Muscle layer of colon (tissue), 2 donors: Measurements from ENCODE around the gene CNTN4.

Experiments used
- H3K27ac ChIP-seq: one replicate; pipeline ENCODE4 v1.7.0; 2013; ENCODE audit warnings: low read depth, mild to moderate bottlenecking, low read length, moderate library complexity
- H3K27me3 ChIP-seq, 2 donors: one replicate each; pipeline ENCODE4 v1.7.0; 2013; ENCODE audit warnings: low read length in 2 of 2, mild to moderate bottlenecking in 2 of 2; ENCODE audit not compliant: insufficient read depth in 2 of 2, control insufficient read depth in 1 of 2
- H3K36me3 ChIP-seq: one replicate; pipeline ENCODE4 v1.7.0; 2013; ENCODE audit warnings: mild to moderate bottlenecking, low read length; ENCODE audit not compliant: insufficient read depth
- H3K4me1 ChIP-seq: one replicate; pipeline ENCODE4 v1.7.0; 2013; ENCODE audit warnings: mild to moderate bottlenecking, low read length; ENCODE audit not compliant: insufficient read depth
- H3K4me3 ChIP-seq, 2 donors: one replicate each; pipeline ENCODE4 v1.7.0; 2013; ENCODE audit warnings: low read length in 2 of 2, low read depth in 1 of 2, mild to moderate bottlenecking in 1 of 2, moderate library complexity in 1 of 2
- H3K9ac ChIP-seq: one replicate; pipeline ENCODE4 v1.7.0; 2013; ENCODE audit warnings: low read length
- H3K9me3 ChIP-seq: one replicate; pipeline ENCODE4 v1.7.0; 2013; ENCODE audit warnings: mild to moderate bottlenecking, low read length
- donor health status: abdominal sarcoma.
- donor health status: Adenocarcinoma of cecum.

The CNTN4 gene

GRCh38 chr3:3037156-3037555 is 938.5 kb downstream of the CNTN4 start:
- no peak overlapping the region for H3K4me3 ChIP-seq
- H3K9me3 ChIP-seq, result no peaks in the 10 kb centered on the region
- H3K9ac ChIP-seq, result no peak overlapping the region
- no peaks in the 10 kb centered on the region for H3K27me3 ChIP-seq
- no peak overlapping the region for H3K27ac ChIP-seq
- H3K4me1 ChIP-seq, result no peaks in the 10 kb centered on the region
- H3K36me3 ChIP-seq, result no peaks in the 10 kb centered on the region

GRCh38 chr3:3038201-3038991 is 939.7 kb downstream of the CNTN4 start:
- Histone ChIP-seq H3K27me3 (no peaks in the 10 kb centered on the region), H3K4me1 (no peaks in the 10 kb centered on the region), H3K4me3 (no peak overlapping the region), H3K9me3 (no peaks in the 10 kb centered on the region), H3K36me3 (no peaks in the 10 kb centered on the region), H3K27ac (no peak overlapping the region), H3K9ac (no peak overlapping the region)

GRCh38 chr3:3053974-3054373 is 955.3 kb downstream of the CNTN4 start:
- Histone ChIP-seq H3K4me3 (no peak overlapping the region), H3K4me1 (no peaks in the 10 kb centered on the region), H3K27ac (no peak overlapping the region), H3K36me3 (no peaks in the 10 kb centered on the region), H3K9ac (no peak overlapping the region), H3K9me3 (no peaks in the 10 kb centered on the region), H3K27me3 (no peaks in the 10 kb centered on the region)

DNA sequence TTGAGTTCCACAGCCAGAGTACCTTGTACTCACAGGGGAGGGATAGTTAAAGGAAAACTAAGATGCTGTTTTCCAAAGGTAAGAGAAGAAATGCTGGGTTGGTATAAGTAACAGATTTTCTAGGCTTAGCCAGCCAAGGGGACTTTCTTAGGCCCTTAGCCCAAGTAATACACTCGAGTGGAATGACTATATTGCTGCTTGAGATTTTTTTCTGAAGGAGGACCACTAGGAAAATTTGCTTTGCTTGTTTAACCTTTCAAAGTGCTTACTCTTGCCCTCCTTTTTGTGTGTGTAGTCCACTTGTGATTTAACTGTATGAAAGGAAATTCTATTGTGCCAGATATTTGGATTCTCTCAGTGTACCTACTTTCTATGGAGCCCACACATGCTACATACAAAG is 961.0 kb downstream of the CNTN4 start:
- Histone ChIP-seq H3K36me3 (no peaks in the 10 kb centered on the region), H3K4me1 (no peaks in the 10 kb centered on the region), H3K9me3 (no peaks in the 10 kb centered on the region), H3K27me3 (no peaks in the 10 kb centered on the region), H3K27ac (no peak overlapping the region), H3K9ac (no peak overlapping the region), H3K4me3 (no peak overlapping the region)

DNA sequence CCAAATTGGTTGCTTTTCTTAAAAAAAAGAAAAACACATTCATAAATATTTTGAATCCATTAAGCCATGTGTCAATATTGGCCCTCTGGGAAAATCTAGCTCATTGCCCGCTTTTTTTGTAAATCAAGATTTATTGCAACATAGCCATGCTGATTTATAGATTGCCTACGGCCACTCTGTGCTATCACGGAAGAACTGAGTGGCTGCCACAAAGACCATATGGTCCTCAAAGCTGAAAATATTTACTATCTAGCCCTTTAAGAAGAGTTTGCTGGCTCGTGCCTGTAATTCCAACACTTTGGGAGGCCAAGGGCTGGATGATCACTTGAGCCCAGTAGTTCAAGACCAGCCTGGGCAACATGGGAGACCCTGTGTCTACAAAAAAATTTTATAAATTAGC is 965.6 kb downstream of the CNTN4 start:
- H3K27me3 ChIP-seq, result no peaks in the 10 kb centered on the region
- no peak overlapping the region for H3K4me3 ChIP-seq
- no peak overlapping the region for H3K9ac ChIP-seq
- H3K4me1 ChIP-seq, result no peaks in the 10 kb centered on the region
- H3K36me3 ChIP-seq, result no peaks in the 10 kb centered on the region
- no peaks in the 10 kb centered on the region for H3K9me3 ChIP-seq
- no peak overlapping the region for H3K27ac ChIP-seq

DNA sequence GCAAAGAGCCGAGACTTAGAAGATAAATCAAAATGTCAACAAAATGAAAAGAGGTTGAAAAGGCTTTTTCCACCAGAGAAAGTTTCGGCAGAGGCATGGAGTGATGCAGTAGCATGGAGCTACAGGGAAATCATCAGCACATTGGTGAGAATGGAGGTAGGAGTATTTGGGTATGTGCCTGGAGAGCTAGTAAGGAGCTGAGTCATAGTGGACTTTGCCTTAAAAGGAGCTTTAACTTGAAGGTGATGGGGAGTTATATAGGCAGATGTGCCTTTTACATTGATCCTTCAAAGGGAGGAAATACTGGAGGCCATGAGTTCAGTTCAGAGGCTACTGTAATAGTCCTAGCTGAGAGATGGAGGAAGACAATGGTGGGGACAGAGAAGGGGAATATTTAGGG is 967.2 kb downstream of the CNTN4 start:
- no peaks in the 10 kb centered on the region for H3K27me3 ChIP-seq
- no peaks in the 10 kb centered on the region for H3K36me3 ChIP-seq
- no peak overlapping the region for H3K4me3 ChIP-seq
- H3K27ac ChIP-seq, result no peak overlapping the region
- H3K4me1 ChIP-seq, result no peaks in the 10 kb centered on the region
- H3K9ac ChIP-seq, result no peak overlapping the region
- H3K9me3 ChIP-seq, result no peaks in the 10 kb centered on the region

DNA sequence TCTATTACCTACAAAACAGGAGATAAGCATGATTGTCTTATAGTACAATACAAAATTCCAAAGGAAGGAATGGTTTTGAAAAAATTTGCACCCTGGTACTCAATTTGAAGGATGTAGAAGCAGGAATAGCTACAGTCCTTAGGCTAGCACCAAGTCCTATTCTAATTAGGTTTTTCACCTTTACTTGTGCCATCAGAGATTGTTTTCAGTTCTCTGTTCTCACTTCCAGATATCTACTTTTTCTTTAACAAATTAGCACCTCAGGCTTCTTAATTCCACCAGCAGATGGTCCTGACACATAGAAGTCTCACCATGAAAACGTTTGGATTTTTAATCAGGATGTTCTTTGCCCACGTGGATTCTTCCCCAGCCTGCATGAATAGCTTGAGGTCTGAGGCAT is 967.7 kb downstream of the CNTN4 start:
- Histone ChIP-seq H3K27me3 (no peaks in the 10 kb centered on the region), H3K4me1 (no peaks in the 10 kb centered on the region), H3K27ac (no peak overlapping the region), H3K9me3 (no peaks in the 10 kb centered on the region), H3K36me3 (no peaks in the 10 kb centered on the region), H3K9ac (no peak overlapping the region), H3K4me3 (no peak overlapping the region)

GRCh38 chr3:3066910-3067309 is 968.2 kb downstream of the CNTN4 start:
- H3K36me3 ChIP-seq, result no peaks in the 10 kb centered on the region
- H3K27me3 ChIP-seq, result no peaks in the 10 kb centered on the region
- H3K27ac ChIP-seq, result no peak overlapping the region
- no peak overlapping the region for H3K4me3 ChIP-seq
- no peaks in the 10 kb centered on the region for H3K4me1 ChIP-seq
- no peaks in the 10 kb centered on the region for H3K9me3 ChIP-seq
- no peak overlapping the region for H3K9ac ChIP-seq

DNA sequence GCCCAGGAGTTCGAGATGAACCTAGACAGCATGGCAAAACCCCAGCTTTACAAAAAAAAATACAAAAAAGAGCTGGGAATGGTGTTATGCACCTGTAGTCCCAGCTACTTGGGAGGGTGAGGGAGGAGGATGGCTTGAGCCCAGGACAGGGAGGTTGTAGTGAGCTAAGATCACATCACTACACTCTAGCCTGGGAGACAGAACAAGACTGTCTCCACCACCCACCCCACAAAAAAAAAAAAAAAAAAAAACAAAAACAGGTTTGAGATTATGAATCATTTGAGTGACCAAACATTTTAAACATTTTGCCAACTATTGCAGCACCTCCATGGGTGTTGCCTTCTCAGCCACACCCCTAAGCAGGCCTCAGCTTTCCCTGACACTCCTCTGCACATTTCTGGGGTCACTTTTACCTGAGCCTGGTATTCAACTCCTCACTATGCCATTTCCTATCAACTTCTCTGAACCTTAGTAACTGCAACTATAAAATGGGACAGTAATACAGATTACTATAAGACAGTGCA is 969.8 kb downstream of the CNTN4 start:
- no peaks in the 10 kb centered on the region for H3K36me3 ChIP-seq
- no peaks in the 10 kb centered on the region for H3K9me3 ChIP-seq
- no peak overlapping the region for H3K27ac ChIP-seq
- H3K4me3 ChIP-seq, result no peak overlapping the region
- H3K27me3 ChIP-seq, result no peaks in the 10 kb centered on the region
- no peak overlapping the region for H3K9ac ChIP-seq
- H3K4me1 ChIP-seq, result no peaks in the 10 kb centered on the region

- Histone ChIP-seq H3K4me1 (no peaks in the 10 kb centered on the region), H3K9ac (no peak overlapping the region), H3K4me3 (no peak overlapping the region), H3K27ac (no peak overlapping the region), H3K9me3 (no peaks in the 10 kb centered on the region), H3K36me3 (no peaks in the 10 kb centered on the region), H3K27me3 (no peaks in the 10 kb centered on the region)
These were observed 971.1 kb downstream of the CNTN4 start for GRCh38 chr3:3069723-3070122.

- Histone ChIP-seq H3K27me3 (no peaks in the 10 kb centered on the region), H3K4me1 (no peaks in the 10 kb centered on the region), H3K9me3 (no peaks in the 10 kb centered on the region), H3K4me3 (no peak overlapping the region), H3K36me3 (no peaks in the 10 kb centered on the region), H3K9ac (no peak overlapping the region), H3K27ac (no peak overlapping the region)
These were observed 972.5 kb downstream of the CNTN4 start for GRCh38 chr3:3071136-3071535.
